ENCODE data around the gene TENM4. TPM values are rescaled to one million over a fixed set of nuclear protein-coding genes. Genes with fewer than 3 reads are reported as not detected.
"Not testable (repeated sequence)": the region's sequence is repeated elsewhere in the genome, so short reads cannot be mapped to it uniquely, and the experiment has no call there.

TENM4 gene
- total RNA-seq, 1 donor from 2014 or later: 50.7 TPM

GRCh38 chr11:79227767-79228755, 212.8 kb downstream of the TENM4 start:
- TF ChIP-seq, protein P1, sequence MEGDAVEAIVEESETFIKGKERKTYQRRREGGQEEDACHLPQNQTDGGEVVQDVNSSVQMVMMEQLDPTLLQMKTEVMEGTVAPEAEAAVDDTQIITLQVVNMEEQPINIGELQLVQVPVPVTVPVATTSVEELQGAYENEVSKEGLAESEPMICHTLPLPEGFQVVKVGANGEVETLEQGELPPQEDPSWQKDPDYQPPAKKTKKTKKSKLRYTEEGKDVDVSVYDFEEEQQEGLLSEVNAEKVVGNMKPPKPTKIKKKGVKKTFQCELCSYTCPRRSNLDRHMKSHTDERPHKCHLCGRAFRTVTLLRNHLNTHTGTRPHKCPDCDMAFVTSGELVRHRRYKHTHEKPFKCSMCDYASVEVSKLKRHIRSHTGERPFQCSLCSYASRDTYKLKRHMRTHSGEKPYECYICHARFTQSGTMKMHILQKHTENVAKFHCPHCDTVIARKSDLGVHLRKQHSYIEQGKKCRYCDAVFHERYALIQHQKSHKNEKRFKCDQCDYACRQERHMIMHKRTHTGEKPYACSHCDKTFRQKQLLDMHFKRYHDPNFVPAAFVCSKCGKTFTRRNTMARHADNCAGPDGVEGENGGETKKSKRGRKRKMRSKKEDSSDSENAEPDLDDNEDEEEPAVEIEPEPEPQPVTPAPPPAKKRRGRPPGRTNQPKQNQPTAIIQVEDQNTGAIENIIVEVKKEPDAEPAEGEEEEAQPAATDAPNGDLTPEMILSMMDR (IDR thresholded peaks at IDR 0.05; ENCODE audit: partially characterized antibody, unreplicated experiment): no peak
- H3K4me1 Mint-ChIP-seq (ENCODE audit: low read depth, unreplicated experiment): peaks cover 21% of the 10 kb centered on the region
- H3K9me3 Mint-ChIP-seq (ENCODE audit: unreplicated experiment): peaks cover 6% of the 10 kb centered on the region
- DNase-seq: no peak
- H3K27ac Mint-ChIP-seq (ENCODE audit: unreplicated experiment): no peak overlapping the region
- H3K4me3 Mint-ChIP-seq (ENCODE audit: unreplicated experiment): no peak overlapping the region
- H3K36me3 Mint-ChIP-seq (ENCODE audit: unreplicated experiment): peaks cover 2% of the 10 kb centered on the region
- H3K27me3 Mint-ChIP-seq (ENCODE audit: unreplicated experiment): no peaks in the 10 kb centered on the region

- H3K36me3 Mint-ChIP-seq (ENCODE audit: unreplicated experiment): no peaks in the 10 kb centered on the region
- H3K4me1 Mint-ChIP-seq (ENCODE audit: low read depth, unreplicated experiment): peaks cover 16% of the 10 kb centered on the region
- peaks cover 4% of the 10 kb centered on the region for H3K9me3 Mint-ChIP-seq (ENCODE audit: unreplicated experiment)
- TF ChIP-seq, protein P1 (IDR thresholded peaks at IDR 0.05; ENCODE audit: partially characterized antibody, unreplicated experiment): no peak
- no peaks in the 10 kb centered on the region for H3K27me3 Mint-ChIP-seq (ENCODE audit: unreplicated experiment)
- no peak overlapping the region for H3K27ac Mint-ChIP-seq (ENCODE audit: unreplicated experiment)
- H3K4me3 Mint-ChIP-seq (ENCODE audit: unreplicated experiment): no peak overlapping the region
- no peak for DNase-seq
Observed at GRCh38 chr11:79227308-79227707, 213.5 kb downstream of the TENM4 start.

GRCh38 chr11:79226126-79226525, 214.7 kb downstream of the TENM4 start:
- H3K4me3 Mint-ChIP-seq (ENCODE audit: unreplicated experiment): no peak overlapping the region
- H3K27me3 Mint-ChIP-seq (ENCODE audit: unreplicated experiment): no peaks in the 10 kb centered on the region
- H3K36me3 Mint-ChIP-seq (ENCODE audit: unreplicated experiment): no peaks in the 10 kb centered on the region
- TF ChIP-seq, protein P1 (IDR thresholded peaks at IDR 0.05; ENCODE audit: partially characterized antibody, unreplicated experiment): no peak
- peaks cover 1% of the 10 kb centered on the region for H3K9me3 Mint-ChIP-seq (ENCODE audit: unreplicated experiment)
- H3K27ac Mint-ChIP-seq (ENCODE audit: unreplicated experiment): no peak overlapping the region
- DNase-seq: no peak
- H3K4me1 Mint-ChIP-seq (ENCODE audit: low read depth, unreplicated experiment): peaks cover 12% of the 10 kb centered on the region

DNA sequence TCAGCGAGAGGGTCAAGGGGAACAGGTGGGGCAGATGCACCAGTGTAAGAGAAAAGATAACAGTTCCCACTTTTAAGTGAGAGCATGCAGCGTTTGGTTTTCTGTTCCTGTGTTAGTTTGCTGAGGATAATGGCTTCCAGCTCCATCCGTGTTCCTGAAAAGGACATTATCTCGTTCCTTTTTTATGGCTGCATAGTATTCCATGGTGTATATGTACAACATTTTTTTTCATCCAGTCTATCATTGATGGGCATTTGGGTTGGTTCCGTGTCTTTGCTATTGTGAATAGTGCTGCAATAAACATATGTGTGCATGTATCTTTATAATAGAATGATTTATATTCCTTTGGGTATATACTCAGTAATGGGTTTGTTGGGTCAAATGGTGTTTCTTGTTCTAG, 218.7 kb downstream of the TENM4 start:
- DNase-seq; H3K4me1 Mint-ChIP-seq (ENCODE audit: low read depth, unreplicated experiment); H3K27me3 Mint-ChIP-seq (ENCODE audit: unreplicated experiment); H3K27ac Mint-ChIP-seq (ENCODE audit: unreplicated experiment); H3K36me3 Mint-ChIP-seq (ENCODE audit: unreplicated experiment); H3K4me3 Mint-ChIP-seq (ENCODE audit: unreplicated experiment); H3K9me3 Mint-ChIP-seq (ENCODE audit: unreplicated experiment): not testable (repeated sequence)

DNA sequence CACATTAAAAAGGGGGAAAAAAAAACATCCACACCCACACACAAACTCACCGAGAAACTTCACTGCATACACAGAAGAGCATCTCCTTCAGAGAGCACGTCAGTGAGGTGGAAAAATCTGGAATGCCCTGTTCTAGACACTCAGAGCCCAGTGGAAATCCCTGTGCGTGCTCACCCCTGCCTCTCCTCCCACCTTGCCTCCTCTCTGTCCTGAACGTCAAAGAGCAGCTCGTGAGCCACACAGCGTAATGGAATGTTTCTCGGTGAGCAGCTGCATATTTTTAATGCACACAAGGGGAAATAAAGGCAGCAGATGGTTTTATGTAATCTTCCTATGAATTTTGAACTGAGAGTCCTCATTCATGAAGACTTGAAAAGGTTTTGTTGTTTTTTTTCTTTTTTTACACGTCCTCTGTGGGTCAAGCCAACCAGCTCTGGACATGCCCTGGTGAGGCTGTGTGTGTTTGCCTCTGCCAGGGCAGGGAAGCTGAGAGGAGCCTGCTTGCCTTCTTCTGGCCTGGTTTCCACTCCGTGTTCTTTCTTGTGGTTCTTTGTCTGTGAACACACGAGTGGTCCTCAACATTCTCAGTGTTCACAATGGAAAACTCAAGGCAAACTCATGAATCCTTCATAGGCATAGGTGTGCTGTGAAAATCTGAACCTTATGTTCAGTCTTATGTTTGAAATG, 219.2 kb downstream of the TENM4 start:
- no peaks in the 10 kb centered on the region for H3K27me3 Mint-ChIP-seq (ENCODE audit: unreplicated experiment)
- TF ChIP-seq, protein P1 (IDR thresholded peaks at IDR 0.05; ENCODE audit: partially characterized antibody, unreplicated experiment): no peak
- H3K4me3 Mint-ChIP-seq (ENCODE audit: unreplicated experiment): no peak overlapping the region
- H3K36me3 Mint-ChIP-seq (ENCODE audit: unreplicated experiment): peaks cover 4% of the 10 kb centered on the region
- peaks cover 14% of the 10 kb centered on the region for H3K4me1 Mint-ChIP-seq (ENCODE audit: low read depth, unreplicated experiment)
- DNase-seq: no peak
- H3K27ac Mint-ChIP-seq (ENCODE audit: unreplicated experiment): no peak overlapping the region
- no peaks in the 10 kb centered on the region for H3K9me3 Mint-ChIP-seq (ENCODE audit: unreplicated experiment)
